OCI-LY7 (cell line): ENCODE measurements around the gene KRTAP1-1. TPM values are rescaled to one million over a fixed set of nuclear protein-coding genes. Genes with fewer than 3 reads are reported as not detected.
"Not testable (repeated sequence)": the region's sequence is repeated elsewhere in the genome, so short reads cannot be mapped to it uniquely, and the experiment has no call there.

Experiments
- BruUV-seq: library from RNA; stranded (reverse); fragments of 400-500 nt; replicated peaks from 2 replicates; lab custom pipeline; 2021; lab: Mats Ljungman, UMichigan
- CTCF ChIA-PET: fragments of 300-600 bp; sonication (Branson Sonifier 250); formaldehyde crosslinking; loops from one replicate; lab custom pipeline; 2022; ENCODE audit warnings: antibody characterized with exemption; ENCODE audit not compliant: unreplicated experiment; lab: Charles Lee
- POLR2A ChIA-PET: fragments of 300-600 bp; sonication (Branson Sonifier 250); formaldehyde crosslinking; loops from one replicate; lab custom pipeline; 2022; ENCODE audit warnings: antibody characterized with exemption; lab: Charles Lee
- DNase-seq: peaks from one replicate; pipeline ENCODE4 v3.0.0-alpha.2; 2015; ENCODE audit warnings: low spot score
- H2AFZ ChIP-seq: fragments of 200-600 bp; sonication (generic), shearing (Covaris generic); 2 replicates; pipeline ENCODE4 v1.6.1; 2014; ENCODE audit warnings: mild to moderate bottlenecking, antibody characterized with exemption, low read length, moderate library complexity
- H3K27ac ChIP-seq: fragments of 200-600 bp; sonication (generic); 2 replicates; pipeline ENCODE4 v1.5.1; 2014; ENCODE audit warnings: mixed run types, low read depth, mild to moderate bottlenecking, moderate library complexity, low read length, inconsistent platforms; ENCODE audit not compliant: poor library complexity, severe bottlenecking
- H3K36me3 ChIP-seq: fragments of 200-600 bp; sonication (generic); 2 replicates; pipeline ENCODE4 v1.6.1; 2014; ENCODE audit warnings: mild to moderate bottlenecking, antibody characterized with exemption, low read length, moderate library complexity, mixed read lengths; ENCODE audit not compliant: insufficient read depth
- H3K4me1 ChIP-seq: fragments of 200-600 bp; sonication (generic); 2 replicates; pipeline ENCODE4 v1.5.1; 2014; ENCODE audit warnings: mild to moderate bottlenecking, low read length; ENCODE audit not compliant: insufficient read depth, poor library complexity, severe bottlenecking
- H3K4me2 ChIP-seq: fragments of 200-600 bp; sonication (generic); 2 replicates; pipeline ENCODE4 v1.6.1; 2014; ENCODE audit warnings: mild to moderate bottlenecking, low read length
- H3K4me3 ChIP-seq: fragments of 200-600 bp; sonication (generic); 2 replicates; pipeline ENCODE4 v1.5.1; 2014; ENCODE audit warnings: mild to moderate bottlenecking, low read depth, low read length; ENCODE audit not compliant: poor library complexity, severe bottlenecking
- H3K79me2 ChIP-seq: fragments of 200-600 bp; sonication (generic); 2 replicates; pipeline ENCODE4 v1.6.1; 2016; ENCODE audit warnings: low read depth, mild to moderate bottlenecking, low read length, moderate library complexity, mixed read lengths; ENCODE audit not compliant: insufficient read depth
- H3K9me2 ChIP-seq: fragments of 200-600 bp; sonication (generic); 2 replicates; pipeline ENCODE4 v1.6.1; 2016; ENCODE audit warnings: mild to moderate bottlenecking, low read length, mixed read lengths; ENCODE audit not compliant: insufficient read depth
- H3K9me3 ChIP-seq: fragments of 200-600 bp; sonication (generic); 2 replicates; pipeline ENCODE4 v1.6.1; 2014; ENCODE audit warnings: mild to moderate bottlenecking, mixed run types, low read length, mixed read lengths
- H4K20me1 ChIP-seq: fragments of 200-600 bp; sonication (generic); 2 replicates; pipeline ENCODE4 v1.6.1; 2014; ENCODE audit warnings: mild to moderate bottlenecking, antibody characterized with exemption, low read length, moderate library complexity, mixed read lengths; ENCODE audit not compliant: insufficient read depth
- CTCF ChIP-seq: fragments of 200-600 bp; sonication (generic); conservative IDR thresholded peaks from 2 replicates; pipeline ENCODE4 v1.5.1; 2014; ENCODE audit warnings: mild to moderate bottlenecking, antibody characterized with exemption, low read length, moderate library complexity, mixed read lengths
- EZH2phosphoT487 ChIP-seq: fragments of 200-600 bp; sonication (generic); IDR thresholded peaks from 2 replicates; pipeline ENCODE4 v1.6.1; 2018; ENCODE audit warnings: low read depth, borderline replicate concordance, mild to moderate bottlenecking, mixed run types, antibody characterized with exemption, low read length, moderate library complexity, mixed read lengths
- intact Hi-C: fragments of 100-400 bp; cut with micrococcal nuclease; formaldehyde crosslinking; loops from one replicate; pipeline ENCODE4 v1.10.0; 2022; ENCODE audit not compliant: unreplicated experiment
- total RNA-seq, 2 experiments: library from RNA; depleted of rRNA in 1 of 2; stranded (reverse); fragments of >200 nt in 1 of 2; shearing (Covaris generic) in 1 of 2; gene quantifications; 2 replicates each; pipeline ENCODE4 v1.2.3, GENCODE V29; 2014 to 2022

The KRTAP1-1 gene
- total RNA-seq, 2 experiments from 2014 or later, result not detected

GRCh38 chr17:41037853-41038350, 3.3 kb downstream of the KRTAP1-1 start:
- no peak overlapping the region for H2AFZ ChIP-seq
- H3K9me2 ChIP-seq, result no peaks in the 10 kb centered on the region
- CTCF ChIA-PET, result no interaction called here
- H3K9me3 ChIP-seq, result no peaks in the 10 kb centered on the region
- H4K20me1 ChIP-seq, result no peaks in the 10 kb centered on the region
- H3K36me3 ChIP-seq, result no peaks in the 10 kb centered on the region
- DNase-seq, result no peak
- BruUV-seq, result no TSS peak
- no peak for TF ChIP-seq EZH2phosphoT487
- TF ChIP-seq CTCF, result no peak
- no peaks in the 10 kb centered on the region for H3K4me1 ChIP-seq
- intact Hi-C loops, result no loop called here
- POLR2A ChIA-PET, result no interaction called here
- H3K79me2 ChIP-seq, result no peaks in the 10 kb centered on the region
- no peak overlapping the region for H3K4me2 ChIP-seq
- no peak overlapping the region for H3K27ac ChIP-seq
- no peak overlapping the region for H3K4me3 ChIP-seq

GRCh38 chr17:41034346-41034935, 6.8 kb downstream of the KRTAP1-1 start, which contains the start of gene KRTAP1-3:
TSS of gene KRTAP1-3 (minus strand) at chr17:41034874. CDS start at chr17:41034821, 53 bp downstream.
- H4K20me1 ChIP-seq, H3K4me3 ChIP-seq, H3K27ac ChIP-seq, CTCF ChIA-PET, H3K9me3 ChIP-seq, H3K4me1 ChIP-seq, BruUV-seq, H2AFZ ChIP-seq, DNase-seq, H3K79me2 ChIP-seq, intact Hi-C loops, H3K4me2 ChIP-seq, H3K9me2 ChIP-seq, H3K36me3 ChIP-seq: not testable (repeated sequence)
- POLR2A ChIA-PET, result interaction anchor here (0.7 kb wide), 1 partner anchor 443 kb away, joined by 3 read pairs; no protein-coding TSS in a partner anchor

- Histone ChIP-seq H3K4me3 (no peak within 1 kb of the TSS), H2AFZ (no peak within 1 kb of the TSS), H3K9me3 (no peaks in the 10 kb centered on the region), H3K4me1 (no peaks in the 10 kb centered on the region), H3K36me3 (no peaks in the 10 kb centered on the region), H4K20me1 (no peaks in the 10 kb centered on the region), H3K9me2 (no peaks in the 10 kb centered on the region), H3K4me2 (no peak within 1 kb of the TSS), H3K79me2 (no peaks in the 10 kb centered on the region), H3K27ac (no peak within 1 kb of the TSS)
- intact Hi-C loops, result no loop called here
- CTCF ChIA-PET, result no interaction called here
- no TSS peak for BruUV-seq
- DNase-seq, result no peak
- TF ChIP-seq CTCF, result no peak
- TF ChIP-seq EZH2phosphoT487, result no peak
- POLR2A ChIA-PET, result no interaction called here
These were observed 11.5 kb downstream of the KRTAP1-1 start, which contains the start of gene KRTAP1-4 for GRCh38 chr17:41029633-41030245. TSS of gene KRTAP1-4 (minus strand) at chr17:41030195. CDS start at chr17:41030078, 117 bp downstream.
